C4-2B (cell line): ENCODE measurements around the gene MYO1D.

Experiments
- CTCF ChIP-seq: fragments of 450-650 bp; conservative IDR thresholded peaks from 2 replicates; pipeline ENCODE4 v1.5.1; 2017; ENCODE audit warnings: mild to moderate bottlenecking
- ZFX ChIP-seq: fragments of 450-650 bp; IDR thresholded peaks from 2 replicates; pipeline ENCODE4 v1.6.1; 2017

GRCh38 chr17:32492264-32492589 is 384.7 kb downstream of the MYO1D start:
- TF ChIP-seq CTCF (no peak), ZFX (no peak)
